Neural progenitor cell (in vitro differentiated cells): Measurements from ENCODE around the gene CNPY1. TPM values are rescaled to one million over a fixed set of nuclear protein-coding genes. Genes with fewer than 3 reads are reported as not detected.

ENCODE experiments used
- DNase-seq: peaks from one replicate; pipeline ENCODE4 v3.0.0-alpha.2; 2016; ENCODE audit warnings: low spot score
- H2AFZ ChIP-seq: fragments of 200-600 bp; sonication (generic); replicated peaks from 2 replicates; pipeline ENCODE4 v1.6.1; 2016; ENCODE audit warnings: antibody characterized with exemption
- H3F3A ChIP-seq: fragments of 200-600 bp; sonication (generic); 2 replicates; pipeline ENCODE4 v1.6.1; 2016; ENCODE audit warnings: antibody characterized with exemption, low read depth
- H3K27ac ChIP-seq: fragments of 200-600 bp; sonication (generic); 2 replicates; pipeline ENCODE4 v1.5.1; 2016; ENCODE audit warnings: mild to moderate bottlenecking
- H3K27me3 ChIP-seq: fragments of 200-600 bp; sonication (generic); 2 replicates; pipeline ENCODE4 v1.6.1; 2016; ENCODE audit warnings: mild to moderate bottlenecking, moderate library complexity
- H3K36me3 ChIP-seq: fragments of 200-600 bp; sonication (generic); 2 replicates; pipeline ENCODE4 v1.5.1; 2016
- H3K4me1 ChIP-seq: fragments of 200-600 bp; sonication (generic); 2 replicates; pipeline ENCODE4 v1.6.1; 2016; ENCODE audit warnings: mixed run types
- H3K4me2 ChIP-seq: fragments of 200-600 bp; sonication (generic); 2 replicates; pipeline ENCODE4 v1.6.1; 2016
- H3K4me3 ChIP-seq: fragments of 200-600 bp; sonication (generic); 2 replicates; pipeline ENCODE4 v1.5.1; 2016
- H3K79me2 ChIP-seq: fragments of 200-600 bp; sonication (generic); 2 replicates; pipeline ENCODE4 v1.6.1; 2016; ENCODE audit warnings: low read depth
- H3K9ac ChIP-seq: fragments of 200-600 bp; sonication (generic); 2 replicates; pipeline ENCODE4 v1.6.1; 2016
- H3K9me3 ChIP-seq: fragments of 200-600 bp; sonication (generic); 2 replicates; pipeline ENCODE4 v1.5.1; 2016; ENCODE audit warnings: low read depth
- H4K20me1 ChIP-seq: fragments of 200-600 bp; sonication (generic); 2 replicates; pipeline ENCODE4 v1.6.1; 2016; ENCODE audit warnings: low read depth
- H3K27ac Mint-ChIP-seq: 3 replicates; pipeline ENCODE4 v1.8.0; 2021; ENCODE audit warnings: mixed read lengths
- H3K27me3 Mint-ChIP-seq: 2 replicates; pipeline ENCODE4 v1.8.0; 2022; ENCODE audit warnings: low read depth, mild to moderate bottlenecking, inconsistent platforms, moderate library complexity, mixed read lengths; ENCODE audit not compliant: insufficient read depth
- H3K36me3 Mint-ChIP-seq: 3 replicates; pipeline ENCODE4 v1.8.0; 2021; ENCODE audit warnings: mixed read lengths
- H3K4me1 Mint-ChIP-seq: 3 replicates; pipeline ENCODE4 v1.8.0; 2021; ENCODE audit warnings: mixed read lengths
- H3K4me3 Mint-ChIP-seq: 3 replicates; pipeline ENCODE4 v1.8.0; 2021; ENCODE audit warnings: mild to moderate bottlenecking, moderate library complexity, mixed read lengths
- H3K9me3 Mint-ChIP-seq: 3 replicates; pipeline ENCODE4 v1.8.0; 2020; ENCODE audit warnings: mixed read lengths
- EZH2 ChIP-seq: fragments of 200-600 bp; sonication (generic); IDR thresholded peaks from 2 replicates; pipeline ENCODE4 v1.6.1; 2017; ENCODE audit warnings: antibody characterized with exemption, mild to moderate bottlenecking, moderate library complexity
- EZH2phosphoT487 ChIP-seq: fragments of 200-600 bp; sonication (generic); IDR thresholded peaks from 2 replicates; pipeline ENCODE4 v1.6.1; 2017; ENCODE audit warnings: antibody characterized with exemption
- total RNA-seq: library from RNA; depleted of rRNA; stranded (reverse); fragments of >200 nt; gene quantifications from 2 replicates; pipeline ENCODE4 v1.2.3, GENCODE V29; 2015; ENCODE audit warnings: low replicate concordance
- TF ChIP-seq, protein P1 (sequence below): fragments of 200-600 bp; sonication (generic); IDR thresholded peaks from 2 replicates; pipeline ENCODE4 v1.5.1; 2017; ENCODE audit warnings: antibody characterized with exemption, mild to moderate bottlenecking

Gene CNPY1
- total RNA-seq, 1 donor from 2014 or later: not detected

DNA sequence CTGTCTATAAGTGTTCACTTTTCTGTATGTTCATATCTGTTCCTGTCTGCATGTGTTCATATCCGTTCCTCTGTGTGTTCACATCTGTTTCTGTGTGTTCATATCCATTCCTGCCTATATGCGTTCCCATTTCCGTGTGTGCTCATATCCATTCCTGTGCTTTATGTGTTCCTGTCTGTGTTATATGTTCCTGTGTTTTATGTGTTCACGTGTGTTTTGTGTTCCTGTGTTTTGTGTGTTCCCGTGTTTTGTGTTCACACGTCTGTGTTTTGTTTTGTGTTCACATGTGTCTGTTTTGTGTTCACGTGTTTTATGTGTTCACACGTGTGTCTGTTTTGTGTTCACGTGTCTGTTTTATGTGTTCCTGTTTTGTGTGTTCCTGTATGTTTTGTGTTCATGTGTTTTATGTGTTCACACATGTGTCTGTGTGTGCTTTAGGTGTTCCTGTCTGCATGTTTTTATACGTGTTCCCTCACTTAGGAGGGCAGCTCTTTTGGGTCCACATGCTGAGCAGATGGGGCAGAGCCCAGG is 42.2 kb upstream of the CNPY1 start:
- H3K79me2 ChIP-seq: no peaks in the 10 kb centered on the region
- Mint-ChIP-seq H3K9me3 (no peaks in the 10 kb centered on the region), H3K4me1 (peaks cover 44% of the 10 kb centered on the region), H3K27ac (peak overlapping the region; percentile 92), H3K36me3 (no peaks in the 10 kb centered on the region), H3K4me3 (no peak overlapping the region), H3K27me3 (peaks cover 12% of the 10 kb centered on the region)
- H3K4me2 ChIP-seq: no peak overlapping the region
- H3K4me1 ChIP-seq: no peaks in the 10 kb centered on the region
- no peak overlapping the region for H2AFZ ChIP-seq
- H3K9me3 ChIP-seq: no peaks in the 10 kb centered on the region
- peaks cover 4% of the 10 kb centered on the region for H3K27me3 ChIP-seq
- no peak overlapping the region for H3K4me3 ChIP-seq
- TF ChIP-seq EZH2 (no peak), EZH2phosphoT487 (no peak)
- TF ChIP-seq, protein P1, sequence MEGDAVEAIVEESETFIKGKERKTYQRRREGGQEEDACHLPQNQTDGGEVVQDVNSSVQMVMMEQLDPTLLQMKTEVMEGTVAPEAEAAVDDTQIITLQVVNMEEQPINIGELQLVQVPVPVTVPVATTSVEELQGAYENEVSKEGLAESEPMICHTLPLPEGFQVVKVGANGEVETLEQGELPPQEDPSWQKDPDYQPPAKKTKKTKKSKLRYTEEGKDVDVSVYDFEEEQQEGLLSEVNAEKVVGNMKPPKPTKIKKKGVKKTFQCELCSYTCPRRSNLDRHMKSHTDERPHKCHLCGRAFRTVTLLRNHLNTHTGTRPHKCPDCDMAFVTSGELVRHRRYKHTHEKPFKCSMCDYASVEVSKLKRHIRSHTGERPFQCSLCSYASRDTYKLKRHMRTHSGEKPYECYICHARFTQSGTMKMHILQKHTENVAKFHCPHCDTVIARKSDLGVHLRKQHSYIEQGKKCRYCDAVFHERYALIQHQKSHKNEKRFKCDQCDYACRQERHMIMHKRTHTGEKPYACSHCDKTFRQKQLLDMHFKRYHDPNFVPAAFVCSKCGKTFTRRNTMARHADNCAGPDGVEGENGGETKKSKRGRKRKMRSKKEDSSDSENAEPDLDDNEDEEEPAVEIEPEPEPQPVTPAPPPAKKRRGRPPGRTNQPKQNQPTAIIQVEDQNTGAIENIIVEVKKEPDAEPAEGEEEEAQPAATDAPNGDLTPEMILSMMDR: no peak
- no peaks in the 10 kb centered on the region for H4K20me1 ChIP-seq
- no peaks in the 10 kb centered on the region for H3F3A ChIP-seq
- H3K36me3 ChIP-seq: no peaks in the 10 kb centered on the region
- H3K27ac ChIP-seq: no peak overlapping the region
- no peak overlapping the region for H3K9ac ChIP-seq
- DNase-seq: no peak

DNA sequence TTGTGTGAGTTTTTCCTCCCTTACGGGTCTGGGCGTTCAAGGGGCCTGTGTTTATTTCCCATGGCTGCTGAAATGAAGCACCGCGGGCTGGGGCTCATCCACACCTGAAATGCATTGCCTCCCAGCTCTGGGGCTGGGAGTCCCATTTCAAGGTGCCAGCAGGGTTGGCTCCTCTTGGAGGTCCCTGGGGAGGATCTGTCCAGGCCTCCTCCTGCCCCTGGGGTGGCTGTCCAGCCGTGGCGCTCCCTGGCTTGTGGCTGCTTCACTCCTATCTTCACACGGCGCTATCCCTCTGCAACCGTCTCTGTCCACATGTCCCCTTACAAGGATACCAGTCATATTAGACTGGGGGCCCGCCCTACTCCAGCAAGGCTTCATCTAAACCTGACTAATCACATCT is 41.1 kb upstream of the CNPY1 start:
- Mint-ChIP-seq H3K9me3 (no peaks in the 10 kb centered on the region), H3K36me3 (no peaks in the 10 kb centered on the region), H3K4me3 (no peak overlapping the region), H3K27me3 (peaks cover 10% of the 10 kb centered on the region), H3K4me1 (peaks cover 41% of the 10 kb centered on the region), H3K27ac (peak overlapping the region; percentile 33)
- Histone ChIP-seq H3K9ac (no peak overlapping the region), H3K36me3 (no peaks in the 10 kb centered on the region), H4K20me1 (no peaks in the 10 kb centered on the region), H3K4me1 (no peaks in the 10 kb centered on the region), H3K4me2 (no peak overlapping the region), H3K27ac (no peak overlapping the region), H3K9me3 (no peaks in the 10 kb centered on the region), H3K4me3 (no peak overlapping the region), H3K79me2 (no peaks in the 10 kb centered on the region), H3K27me3 (peaks cover 4% of the 10 kb centered on the region), H2AFZ (no peak overlapping the region), H3F3A (no peaks in the 10 kb centered on the region)
- TF ChIP-seq EZH2phosphoT487 (no peak), EZH2 (no peak)
- TF ChIP-seq, protein P1: no peak
- no peak for DNase-seq

DNA sequence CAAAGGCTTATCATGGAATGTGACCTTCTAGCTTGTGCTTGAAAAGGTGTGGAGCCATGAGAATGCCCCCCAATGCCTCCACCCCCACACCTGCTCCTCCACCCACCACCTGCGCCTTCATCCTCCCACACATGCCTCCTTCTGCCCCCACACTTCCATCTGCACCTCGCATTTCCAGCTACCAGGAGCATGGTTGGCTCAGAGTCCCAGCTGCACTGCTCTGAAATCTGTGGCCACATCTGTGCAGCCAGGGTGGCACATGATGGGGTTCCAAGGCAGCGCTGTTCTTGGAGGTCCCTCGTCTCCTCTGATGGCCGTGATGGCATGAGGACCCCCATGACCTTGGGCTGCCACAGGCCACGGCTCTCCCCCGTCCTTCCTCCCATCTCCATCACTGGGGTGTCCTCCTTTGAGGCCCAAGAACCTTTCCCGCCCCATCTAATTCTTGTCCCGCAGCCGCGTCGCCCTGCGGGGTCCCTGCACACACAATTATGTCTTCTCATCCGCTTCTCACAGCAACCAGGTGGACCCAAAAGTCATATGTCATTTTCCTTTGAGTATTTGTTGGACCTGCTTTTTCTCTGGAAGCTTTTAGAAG is 40.6 kb upstream of the CNPY1 start:
- no peak overlapping the region for H3K27ac Mint-ChIP-seq
- H3K36me3 Mint-ChIP-seq: no peaks in the 10 kb centered on the region
- peaks cover 13% of the 10 kb centered on the region for H3K27me3 Mint-ChIP-seq
- no peaks in the 10 kb centered on the region for H3K79me2 ChIP-seq
- no peak overlapping the region for H3K9ac ChIP-seq
- H3K9me3 Mint-ChIP-seq: no peaks in the 10 kb centered on the region
- H3K4me3 Mint-ChIP-seq: no peak overlapping the region
- H3K4me1 ChIP-seq: no peaks in the 10 kb centered on the region
- H3F3A ChIP-seq: no peaks in the 10 kb centered on the region
- no peaks in the 10 kb centered on the region for H4K20me1 ChIP-seq
- H3K27ac ChIP-seq: no peak overlapping the region
- DNase-seq: no peak
- no peak overlapping the region for H3K4me2 ChIP-seq
- TF ChIP-seq EZH2phosphoT487 (no peak), EZH2 (no peak)
- TF ChIP-seq, protein P1: no peak
- no peak overlapping the region for H3K4me3 ChIP-seq
- H2AFZ ChIP-seq: no peak overlapping the region
- no peaks in the 10 kb centered on the region for H3K36me3 ChIP-seq
- H3K27me3 ChIP-seq: peaks cover 4% of the 10 kb centered on the region
- H3K4me1 Mint-ChIP-seq: peaks cover 37% of the 10 kb centered on the region
- no peaks in the 10 kb centered on the region for H3K9me3 ChIP-seq
